HG02763 (cell line): Measurements from ENCODE around the gene SLC39A13.
A peak's percentile ranks its signal among the peaks of the same experiment; 100 is the strongest.

Experiments used
- ATAC-seq: cut with Tn5 transposase; IDR thresholded peaks from one replicate; pipeline ENCODE4 v1.9.1; 2021; ENCODE audit warnings: mild to moderate bottlenecking, moderate library complexity; ENCODE audit not compliant: unreplicated experiment

SLC39A13 gene

GRCh38 chr11:47418454-47419259, 10.3 kb downstream of the SLC39A13 start:
- ATAC-seq: no peak

DNA sequence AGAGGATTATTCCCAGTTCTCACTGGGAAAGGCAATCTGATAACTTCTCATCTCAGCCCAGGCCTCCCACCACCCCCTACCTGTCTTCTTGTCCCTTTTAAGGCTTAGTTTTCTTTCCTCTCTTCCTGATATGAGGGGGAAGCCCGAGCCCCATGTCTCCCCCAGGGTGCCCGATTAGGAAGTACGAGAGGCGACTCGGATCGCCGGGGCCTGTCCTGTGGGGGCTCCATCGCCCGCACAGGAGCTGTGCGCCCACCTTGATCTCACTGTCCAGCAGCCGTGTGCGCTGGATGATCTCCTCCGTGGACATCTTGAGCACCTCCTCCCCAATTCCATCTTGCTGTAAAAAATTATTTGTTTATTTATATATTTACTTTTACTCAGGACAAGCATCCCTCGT, 17.2 kb downstream of the SLC39A13 start:
- ATAC-seq: no peak

GRCh38 chr11:47426062-47426956, 17.9 kb downstream of the SLC39A13 start, which contains the start of gene PSMC3:
Gene PSMC3, minus strand, starts transcription at chr11:47426439. Its CDS starts 160 bp downstream, at chr11:47426279.
- peak; percentile 92 for ATAC-seq

GRCh38 chr11:47430524-47430923, 22.1 kb downstream of the SLC39A13 start:
- ATAC-seq: no peak

GRCh38 chr11:47431356-47432083, 23.1 kb downstream of the SLC39A13 start:
- ATAC-seq: no peak

- no peak for ATAC-seq
Measured at GRCh38 chr11:47433157-47433556, 24.8 kb downstream of the SLC39A13 start.

GRCh38 chr11:47434011-47434786, 25.8 kb downstream of the SLC39A13 start:
- no peak for ATAC-seq

DNA sequence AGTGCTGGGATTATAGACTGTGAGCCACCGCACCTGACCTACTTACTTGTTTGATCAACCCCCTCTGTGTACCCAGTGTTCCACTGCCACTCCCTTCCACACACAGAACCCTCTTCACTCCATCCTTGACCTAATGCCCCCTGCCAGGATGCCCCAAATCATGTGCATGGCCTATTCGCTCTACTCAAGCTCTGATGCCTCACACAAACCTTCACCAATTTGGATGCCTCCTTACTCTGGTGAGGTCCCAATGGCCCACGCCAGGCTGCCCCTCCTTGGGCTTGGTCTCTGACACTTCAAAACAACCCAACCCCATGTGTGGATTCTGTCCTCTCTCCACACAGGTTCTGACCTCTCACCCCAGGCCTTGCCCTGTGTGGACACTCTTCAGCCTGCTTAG, 27.3 kb downstream of the SLC39A13 start:
- ATAC-seq: no peak

DNA sequence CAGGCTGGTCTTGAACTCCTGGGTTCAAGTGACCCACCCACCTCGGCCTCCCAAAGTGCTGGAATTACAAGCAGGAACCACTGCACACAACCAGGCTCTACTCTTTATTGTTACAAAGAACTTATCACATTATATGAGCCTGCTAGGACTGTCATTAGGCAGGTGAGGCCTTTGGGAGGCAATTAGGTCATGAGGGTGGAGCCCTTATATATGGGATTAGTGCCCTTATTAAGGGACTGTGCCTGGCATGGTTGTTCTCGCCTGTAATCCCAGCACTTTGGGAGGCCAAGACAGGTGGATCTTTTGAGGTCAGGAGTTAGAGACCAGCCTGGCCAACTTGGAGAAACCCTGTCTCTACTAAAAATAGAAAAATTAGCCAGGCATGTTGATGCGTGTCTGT, 28.3 kb downstream of the SLC39A13 start:
- ATAC-seq: no peak

DNA sequence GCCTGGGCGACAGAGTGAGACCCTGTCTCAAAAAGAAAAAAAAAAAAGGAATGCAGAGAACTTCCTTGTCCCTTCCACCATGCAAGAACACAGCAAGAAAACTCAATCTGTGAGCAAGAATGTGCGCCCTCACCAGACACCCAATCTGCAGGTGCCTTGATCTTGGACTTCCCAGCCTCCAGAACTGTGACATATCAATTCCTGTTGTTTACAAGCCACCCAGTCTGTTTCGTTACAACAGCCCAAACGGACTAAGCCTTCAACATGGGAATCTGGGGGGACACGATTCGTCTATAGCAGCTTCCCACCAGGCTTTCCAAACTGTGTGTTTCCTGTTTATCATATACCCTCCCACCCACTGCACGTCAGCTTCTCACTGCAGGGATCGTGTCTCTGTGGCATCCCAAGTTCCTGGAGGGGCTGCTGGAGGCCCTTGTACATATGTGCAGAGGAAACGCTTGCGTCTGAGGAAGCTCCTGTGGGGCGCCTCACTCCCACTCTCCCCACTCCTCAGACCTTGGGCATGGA, 28.9 kb downstream of the SLC39A13 start:
- ATAC-seq: no peak

GRCh38 chr11:47437746-47438418, 29.5 kb downstream of the SLC39A13 start:
- no peak for ATAC-seq

- ATAC-seq: no peak
Measured at GRCh38 chr11:47438721-47439120, 30.3 kb downstream of the SLC39A13 start.

DNA sequence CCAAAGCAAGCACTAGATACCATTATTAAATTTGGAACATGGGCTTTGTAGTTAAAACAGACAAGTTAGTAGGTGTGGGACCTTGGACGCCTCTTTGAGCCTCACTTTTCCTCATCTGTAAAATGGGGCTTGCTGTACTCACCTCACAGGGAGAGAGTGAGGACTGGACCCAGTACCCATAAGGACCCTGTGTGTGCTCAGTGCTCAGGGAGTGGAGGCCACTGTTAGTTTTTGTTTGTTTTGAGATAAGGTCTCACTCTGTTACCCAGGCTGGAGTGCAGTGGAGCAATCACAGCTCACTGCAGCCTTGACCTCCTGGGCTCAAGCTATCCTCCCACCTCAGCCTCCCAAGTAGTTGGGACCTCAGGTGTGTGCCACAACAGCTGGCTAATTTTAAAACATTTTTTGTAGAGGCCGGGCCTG, 31.7 kb downstream of the SLC39A13 start:
- ATAC-seq: no peak

DNA sequence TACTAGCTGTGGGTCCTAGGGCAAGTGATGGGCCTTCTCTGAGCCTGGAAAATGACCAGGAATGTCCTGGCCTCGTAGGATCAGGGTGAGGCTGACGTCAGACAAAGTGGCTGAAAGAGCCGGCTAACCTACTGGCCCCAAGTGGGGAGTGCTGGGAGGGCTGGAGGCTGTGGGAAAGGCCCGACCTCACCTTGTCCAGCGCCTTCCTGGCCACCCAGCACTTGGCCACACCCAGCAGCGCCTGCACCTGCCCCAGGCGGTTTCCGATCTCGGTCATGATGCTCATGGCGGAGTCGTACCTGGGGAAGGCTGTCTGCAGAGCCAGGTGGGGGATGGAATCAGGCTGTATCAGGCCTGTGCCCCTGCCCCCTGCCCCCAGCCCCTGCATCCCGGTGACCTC, 33.0 kb downstream of the SLC39A13 start:
- no peak for ATAC-seq

DNA sequence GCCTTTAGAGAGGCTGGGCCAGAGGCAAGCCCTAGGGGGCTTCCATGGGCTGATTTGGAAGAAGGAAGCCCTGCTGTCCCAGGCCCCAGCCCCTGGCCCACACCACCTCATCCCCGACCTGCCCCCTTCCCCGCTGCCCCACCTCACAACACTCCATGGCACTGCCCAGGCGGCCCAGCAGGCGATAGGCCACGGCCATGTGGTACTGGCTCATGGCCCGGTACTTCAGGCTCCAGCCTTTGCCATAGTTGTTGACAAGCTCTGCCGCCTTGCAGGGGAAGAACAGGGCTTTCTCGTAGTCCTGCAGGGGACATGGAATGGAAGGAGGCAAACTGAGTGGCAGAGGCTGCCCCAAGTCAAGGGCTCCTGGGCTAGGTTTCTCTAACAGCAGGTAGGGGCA, 34.1 kb downstream of the SLC39A13 start:
- ATAC-seq: no peak

DNA sequence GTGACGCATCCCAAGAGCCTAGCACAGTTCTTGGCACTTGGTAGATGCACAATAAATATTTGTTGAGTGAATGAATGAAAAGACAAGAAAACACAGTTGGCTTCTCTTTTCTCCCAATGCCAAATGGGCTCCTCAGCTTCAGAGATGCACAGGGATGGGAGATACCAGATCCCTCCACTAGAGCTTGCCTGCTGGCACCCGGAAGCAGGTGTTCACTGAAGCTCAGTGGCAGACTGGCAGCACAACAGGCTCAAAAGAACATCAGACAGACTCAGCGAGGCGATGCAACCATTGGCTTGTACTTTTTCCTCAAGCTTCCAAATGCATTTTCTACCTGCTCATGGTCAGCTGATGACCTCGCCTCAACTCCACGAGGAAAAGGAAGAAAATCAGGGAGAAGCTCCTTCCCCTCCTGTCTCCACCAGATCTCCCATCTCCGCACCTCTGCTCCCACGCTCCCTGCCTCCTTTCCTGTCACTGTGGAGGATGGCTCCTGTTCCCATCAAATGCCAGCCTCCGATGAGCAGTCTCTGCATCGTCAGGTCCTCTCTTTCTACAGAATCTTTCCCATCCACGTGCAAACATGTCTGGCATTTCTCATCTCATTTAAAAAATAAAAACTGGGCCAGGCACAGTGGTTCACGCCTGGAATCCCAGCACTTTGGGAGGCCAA, 34.8 kb downstream of the SLC39A13 start:
- ATAC-seq: no peak

- no peak for ATAC-seq
Measured at GRCh38 chr11:47443817-47444216, 35.4 kb downstream of the SLC39A13 start.

DNA sequence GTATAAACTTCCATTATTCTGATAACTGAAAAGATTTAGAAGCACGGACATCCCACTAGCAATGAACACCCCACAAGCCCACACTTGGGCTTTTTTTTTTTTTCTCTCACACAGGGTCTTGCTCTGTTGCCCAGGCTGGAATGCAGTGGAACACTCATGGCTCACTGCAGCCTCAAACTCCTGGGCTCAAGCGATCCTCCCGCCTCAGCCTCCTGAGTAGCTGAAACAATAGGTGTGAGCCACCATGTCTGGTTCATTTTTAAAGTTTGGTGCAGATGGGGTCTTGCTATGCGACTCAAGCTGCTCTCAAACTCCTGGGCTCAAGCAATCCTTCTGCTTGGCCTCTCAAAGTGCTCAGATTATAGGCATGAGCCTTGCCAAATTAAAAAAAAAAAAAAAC, 37.5 kb downstream of the SLC39A13 start:
- no peak for ATAC-seq

GRCh38 chr11:47446833-47447232, 38.4 kb downstream of the SLC39A13 start:
- ATAC-seq: no peak
